GM18520 (cell line): ENCODE data around the gene CPOX.
"Not testable (repeated sequence)": the region's sequence is repeated elsewhere in the genome, so short reads cannot be mapped to it uniquely, and the experiment has no call there.

Source experiments
- ATAC-seq: cut with Tn5 transposase; IDR thresholded peaks from one replicate; pipeline ENCODE4 v1.9.1; 2021; ENCODE audit not compliant: unreplicated experiment

Gene CPOX

GRCh38 chr3:98564282-98565005 is 29.0 kb downstream of the CPOX start:
- peak; percentile 18 for ATAC-seq

- ATAC-seq = peak; percentile 43
Measured at GRCh38 chr3:98563661-98564281, 29.6 kb downstream of the CPOX start.

GRCh38 chr3:98561727-98562521 is 31.5 kb downstream of the CPOX start:
- ATAC-seq = no peak

DNA sequence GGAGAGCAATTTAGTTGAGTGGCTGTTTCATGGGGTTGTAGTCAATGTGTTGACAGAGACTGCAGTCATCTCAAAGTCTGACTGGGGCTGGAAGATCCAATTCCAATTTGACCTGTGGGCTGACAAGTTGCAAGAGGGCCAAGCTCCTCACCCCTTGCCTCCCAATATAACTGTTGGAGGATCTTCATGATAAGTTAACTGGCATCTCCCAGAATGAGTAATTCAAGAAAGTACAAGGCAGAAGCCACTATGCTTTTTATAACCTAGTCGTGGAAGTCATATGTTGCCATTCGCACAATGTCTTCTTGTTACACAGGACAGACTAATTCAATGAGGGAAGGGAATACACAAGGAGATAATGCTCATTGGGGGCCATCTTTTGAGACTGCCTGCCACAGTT is 32.5 kb downstream of the CPOX start:
- no peak for ATAC-seq

DNA sequence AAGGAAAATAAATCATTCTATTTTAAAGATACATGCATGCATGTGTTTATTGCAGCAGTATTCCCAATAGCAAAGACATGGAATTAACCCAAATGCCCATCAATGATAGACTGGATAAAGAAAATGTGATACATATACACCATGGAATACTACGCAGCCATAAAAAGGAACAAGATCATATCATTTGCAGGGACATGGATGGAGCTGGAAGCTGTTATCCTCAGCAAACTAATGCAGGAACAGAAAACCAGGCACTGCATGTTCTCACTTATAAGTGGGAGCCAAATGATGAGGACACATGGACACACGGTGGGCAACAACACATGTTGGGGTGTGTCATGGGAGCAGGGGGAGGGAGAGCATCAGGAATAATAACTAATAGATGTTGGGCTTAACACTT is 33.6 kb downstream of the CPOX start:
- ATAC-seq = not testable (repeated sequence)

GRCh38 chr3:98558100-98558827 is 35.1 kb downstream of the CPOX start:
- no peak for ATAC-seq

DNA sequence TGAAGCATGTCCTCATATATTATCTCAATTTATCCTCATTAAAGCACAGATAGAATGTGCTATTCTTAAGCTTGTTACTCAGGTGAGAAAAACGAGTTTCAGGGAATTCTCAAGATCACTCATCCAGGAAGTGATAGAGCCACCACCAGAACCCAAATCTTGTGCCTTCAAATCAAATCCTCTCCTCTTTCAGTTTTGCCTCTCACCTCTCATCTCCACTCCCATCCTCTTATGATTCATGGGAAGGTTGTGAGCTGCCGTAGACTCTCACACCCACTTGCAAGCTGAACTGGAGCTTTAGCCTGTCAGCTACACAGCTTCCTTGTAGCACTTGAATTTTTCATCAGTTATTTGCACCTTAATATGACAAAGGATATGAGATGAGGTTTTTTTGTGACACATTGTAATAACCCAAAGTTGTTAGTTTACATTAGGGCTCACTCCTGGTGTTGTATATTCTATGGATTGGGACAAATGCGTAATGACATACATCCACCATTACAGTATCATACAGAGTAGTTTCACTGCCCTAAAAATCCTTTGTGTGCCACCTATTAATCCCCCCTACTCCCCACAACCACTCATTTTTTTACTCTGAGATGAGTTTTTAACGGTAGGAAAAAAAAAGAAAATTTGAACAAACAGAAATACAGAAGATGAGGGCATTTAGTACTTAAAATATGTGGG is 35.9 kb downstream of the CPOX start:
- peak; percentile 18 for ATAC-seq

DNA sequence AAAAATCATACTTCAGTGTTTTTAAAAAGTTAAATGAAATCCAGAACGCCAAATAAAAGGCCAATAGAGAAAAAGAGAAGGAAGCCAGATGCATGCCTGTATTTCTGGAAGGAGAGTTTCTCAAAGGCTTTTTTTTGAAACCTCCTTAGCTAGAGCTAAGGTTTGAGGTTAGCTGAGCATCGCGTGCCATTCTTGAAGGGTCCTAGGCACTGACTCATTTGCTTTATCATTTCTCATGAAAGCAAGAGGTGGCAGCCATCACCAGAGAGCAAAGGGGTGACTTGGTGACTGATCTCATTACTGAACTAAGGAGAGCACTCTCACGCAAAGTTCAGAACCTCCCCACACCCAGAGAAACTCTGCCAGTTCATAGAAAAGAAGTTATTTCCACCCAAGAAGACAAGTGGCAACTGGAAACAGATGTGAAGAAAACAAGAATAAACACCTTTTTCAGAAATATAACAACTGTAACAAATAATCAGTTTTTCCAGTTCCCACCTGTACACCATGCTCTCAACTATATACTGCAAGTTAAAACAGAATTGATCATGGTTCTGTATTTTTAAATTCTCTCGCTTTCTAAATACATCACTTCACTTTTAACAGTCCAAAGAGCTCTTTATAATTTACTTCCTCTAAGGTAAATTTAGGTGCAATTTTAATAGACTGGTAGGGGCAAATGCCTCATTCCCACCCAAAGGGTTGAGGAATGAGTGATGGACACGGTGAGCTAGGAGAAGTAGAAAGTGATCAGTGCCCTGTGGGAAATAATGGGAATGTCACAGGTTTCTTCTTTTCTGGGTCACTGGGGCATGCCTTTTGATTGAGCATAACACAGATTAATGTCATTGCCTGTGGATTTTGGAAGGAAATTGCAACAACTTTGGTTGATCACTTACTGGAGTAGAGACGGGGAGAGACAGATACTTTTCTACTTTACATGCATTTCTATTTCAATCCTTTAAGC is 37.0 kb downstream of the CPOX start:
- ATAC-seq = peak; percentile 65

DNA sequence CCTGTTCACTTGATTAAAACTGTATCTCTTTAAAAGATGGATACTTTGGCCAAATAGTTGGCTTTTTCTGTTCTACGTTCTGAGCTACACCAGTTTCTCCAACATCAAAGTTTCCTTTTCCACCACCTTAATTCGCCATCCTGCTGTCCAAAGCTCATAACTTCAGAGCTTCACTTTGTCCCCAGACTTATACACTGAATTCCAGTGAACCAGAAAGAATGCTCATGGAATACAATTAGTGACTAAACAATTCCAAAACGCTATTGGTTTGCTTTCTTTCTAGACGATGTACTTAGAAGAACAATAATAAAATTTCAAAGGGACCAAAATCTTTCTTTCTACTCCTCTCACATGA is 38.4 kb downstream of the CPOX start:
- no peak for ATAC-seq

- no peak for ATAC-seq
Measured at GRCh38 chr3:98554580-98554979, 38.8 kb downstream of the CPOX start.

- no peak for ATAC-seq
Measured at GRCh38 chr3:98553753-98554152, 39.7 kb downstream of the CPOX start.

- ATAC-seq = no peak
Measured at GRCh38 chr3:98553021-98553563, 40.3 kb downstream of the CPOX start.

DNA sequence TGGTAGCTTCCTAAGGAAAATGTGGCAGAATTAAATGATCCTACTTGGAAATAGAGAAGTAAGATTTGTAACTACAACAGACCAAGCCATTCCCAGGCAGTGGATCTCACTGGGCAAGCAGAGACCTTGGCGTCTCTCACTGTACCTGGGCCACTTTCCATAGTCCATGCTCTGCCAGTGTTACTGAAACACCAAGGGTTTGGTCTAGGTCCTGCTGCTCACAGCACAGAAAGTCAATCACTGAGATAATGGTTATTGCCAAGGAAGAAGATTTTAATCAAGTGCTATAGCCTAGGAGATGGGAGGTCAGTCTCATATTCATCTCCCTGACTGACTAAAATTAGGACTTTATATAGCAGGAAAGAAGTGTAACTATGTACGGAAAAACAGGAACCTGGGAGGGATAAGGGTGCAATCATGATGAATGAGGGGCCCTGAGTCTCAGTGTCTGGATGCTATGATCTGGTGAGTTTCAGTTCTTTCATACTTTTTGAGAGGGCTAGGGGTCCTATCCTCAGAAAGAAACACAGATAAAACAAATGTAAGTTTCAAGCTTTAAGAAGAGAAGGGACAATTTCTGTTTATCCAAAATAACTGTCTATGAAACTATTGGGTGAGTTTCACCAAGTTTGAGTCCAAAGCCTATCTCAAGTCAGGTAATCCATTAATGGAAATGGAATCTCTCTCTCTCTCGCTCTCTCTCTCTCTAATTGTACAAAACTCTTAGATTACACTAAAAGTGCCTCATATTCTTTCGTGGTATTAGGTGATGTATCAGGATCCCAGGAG is 41.0 kb downstream of the CPOX start:
- no peak for ATAC-seq

- ATAC-seq = no peak
Measured at GRCh38 chr3:98551754-98552153, 41.7 kb downstream of the CPOX start.

GRCh38 chr3:98551236-98551635 is 42.2 kb downstream of the CPOX start:
- ATAC-seq = no peak

DNA sequence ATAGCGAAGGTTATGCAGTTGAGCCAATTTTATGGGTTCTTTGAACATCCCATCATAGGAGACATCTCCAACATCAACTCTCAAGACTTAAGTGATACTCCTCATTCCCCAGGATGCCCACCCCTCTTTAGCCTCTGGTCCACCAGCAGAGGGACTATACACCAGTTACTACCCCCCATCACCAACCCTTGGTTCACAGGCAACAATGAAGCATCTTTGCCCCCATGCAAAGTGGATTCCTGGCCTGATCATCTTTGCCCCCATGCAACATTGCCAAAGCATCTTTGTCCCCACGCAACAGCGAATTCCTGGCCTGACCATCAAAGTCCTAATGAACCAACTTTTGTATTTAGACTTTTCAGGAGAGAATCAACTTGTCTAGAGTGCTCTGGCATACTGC is 42.6 kb downstream of the CPOX start:
- ATAC-seq = no peak

DNA sequence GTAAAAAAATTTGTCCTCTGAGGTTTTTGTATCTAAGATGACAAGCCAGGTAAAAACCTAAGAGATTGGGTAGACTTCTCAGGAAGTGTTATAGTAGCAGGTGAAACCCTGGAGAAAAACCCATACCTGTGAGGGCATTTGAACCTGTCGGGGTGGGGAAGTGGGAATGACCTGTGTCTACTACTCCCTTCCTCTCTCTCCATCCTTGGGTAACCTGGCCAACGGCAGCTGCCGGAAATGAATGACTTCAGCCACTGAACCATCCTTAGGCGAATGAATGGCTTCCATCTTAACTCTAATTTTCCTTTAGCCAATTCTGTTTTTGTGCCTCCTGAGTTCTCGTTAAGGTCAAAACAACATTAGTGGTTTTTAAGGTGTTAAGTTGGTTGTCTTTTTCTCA is 44.9 kb downstream of the CPOX start:
- ATAC-seq = no peak

GRCh38 chr3:98545940-98546339 is 47.5 kb downstream of the CPOX start:
- peak; percentile 41 for ATAC-seq

DNA sequence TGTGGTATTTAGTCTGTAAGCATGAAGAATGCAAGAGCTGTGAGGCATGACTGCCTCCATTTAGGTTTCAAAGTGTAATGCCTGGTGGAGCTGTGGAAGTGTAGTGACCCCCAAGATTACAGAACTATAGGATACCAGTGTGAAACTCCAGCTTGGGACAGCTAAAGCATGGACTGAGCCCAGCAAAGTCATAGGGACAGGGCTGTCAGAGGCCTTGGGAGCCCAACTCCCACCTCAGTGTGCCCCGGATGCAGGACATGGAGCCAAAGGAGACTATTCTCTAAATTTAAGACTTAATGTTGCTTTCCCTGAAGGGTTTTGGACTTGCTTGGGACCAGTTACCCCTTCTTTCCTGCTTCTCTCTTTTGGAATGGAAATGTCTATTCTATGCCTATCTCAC is 50.8 kb downstream of the CPOX start:
- no peak for ATAC-seq
